ENCODE results near the gene VEZF1. TPM values are rescaled to one million over a fixed set of nuclear protein-coding genes. Genes with fewer than 3 reads are reported as not detected.
A peak's percentile ranks its signal among the peaks of the same experiment; 100 is the strongest.

VEZF1 gene
- total RNA-seq, 1 donor from 2014 or later, result 110 TPM

GRCh38 chr17:58002154-58002948 lies 14.3 kb upstream of the VEZF1 start:
- H3K4me3 Mint-ChIP-seq (ENCODE audit: low read depth), result no peak overlapping the region
- TF ChIP-seq, protein P1, sequence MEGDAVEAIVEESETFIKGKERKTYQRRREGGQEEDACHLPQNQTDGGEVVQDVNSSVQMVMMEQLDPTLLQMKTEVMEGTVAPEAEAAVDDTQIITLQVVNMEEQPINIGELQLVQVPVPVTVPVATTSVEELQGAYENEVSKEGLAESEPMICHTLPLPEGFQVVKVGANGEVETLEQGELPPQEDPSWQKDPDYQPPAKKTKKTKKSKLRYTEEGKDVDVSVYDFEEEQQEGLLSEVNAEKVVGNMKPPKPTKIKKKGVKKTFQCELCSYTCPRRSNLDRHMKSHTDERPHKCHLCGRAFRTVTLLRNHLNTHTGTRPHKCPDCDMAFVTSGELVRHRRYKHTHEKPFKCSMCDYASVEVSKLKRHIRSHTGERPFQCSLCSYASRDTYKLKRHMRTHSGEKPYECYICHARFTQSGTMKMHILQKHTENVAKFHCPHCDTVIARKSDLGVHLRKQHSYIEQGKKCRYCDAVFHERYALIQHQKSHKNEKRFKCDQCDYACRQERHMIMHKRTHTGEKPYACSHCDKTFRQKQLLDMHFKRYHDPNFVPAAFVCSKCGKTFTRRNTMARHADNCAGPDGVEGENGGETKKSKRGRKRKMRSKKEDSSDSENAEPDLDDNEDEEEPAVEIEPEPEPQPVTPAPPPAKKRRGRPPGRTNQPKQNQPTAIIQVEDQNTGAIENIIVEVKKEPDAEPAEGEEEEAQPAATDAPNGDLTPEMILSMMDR (IDR thresholded peaks at IDR 0.05; ENCODE audit: unreplicated experiment), result no peak
- H3K27me3 Mint-ChIP-seq, result no peaks in the 10 kb centered on the region
- no peak for DNase-seq (ENCODE audit: low spot score, unreplicated experiment)
- H3K4me1 Mint-ChIP-seq (ENCODE audit: low read depth), result peaks cover 29% of the 10 kb centered on the region
- H3K36me3 Mint-ChIP-seq (ENCODE audit: insufficient read depth), result peaks cover 27% of the 10 kb centered on the region
- no peaks in the 10 kb centered on the region for H3K9me3 Mint-ChIP-seq (ENCODE audit: low read depth)
- peak overlapping the region; percentile 43 for H3K27ac Mint-ChIP-seq

GRCh38 chr17:58001461-58002124 lies 13.5 kb upstream of the VEZF1 start:
- TF ChIP-seq, protein P1 (IDR thresholded peaks at IDR 0.05; ENCODE audit: unreplicated experiment), result no peak
- no peaks in the 10 kb centered on the region for H3K9me3 Mint-ChIP-seq (ENCODE audit: low read depth)
- peaks cover 27% of the 10 kb centered on the region for H3K4me1 Mint-ChIP-seq (ENCODE audit: low read depth)

GRCh38 chr17:57999496-58000017 lies 11.5 kb upstream of the VEZF1 start:
- Mint-ChIP-seq H3K27ac (peak overlapping the region; percentile 64), H3K27me3 (no peaks in the 10 kb centered on the region), H3K36me3 (ENCODE audit: insufficient read depth) (peaks cover 18% of the 10 kb centered on the region), H3K9me3 (ENCODE audit: low read depth) (no peaks in the 10 kb centered on the region), H3K4me1 (ENCODE audit: low read depth) (peaks cover 21% of the 10 kb centered on the region), H3K4me3 (ENCODE audit: low read depth) (no peak overlapping the region)
- TF ChIP-seq, protein P1 (IDR thresholded peaks at IDR 0.05; ENCODE audit: unreplicated experiment), result peak; percentile 96
- no peak for DNase-seq (ENCODE audit: low spot score, unreplicated experiment)

More at GRCh38 chr17:58001461-58002124, 13.5 kb upstream of the VEZF1 start:
- no peak for DNase-seq (ENCODE audit: low spot score, unreplicated experiment)
- no peaks in the 10 kb centered on the region for H3K27me3 Mint-ChIP-seq
- H3K27ac Mint-ChIP-seq, result no peak overlapping the region
- peaks cover 30% of the 10 kb centered on the region for H3K36me3 Mint-ChIP-seq (ENCODE audit: insufficient read depth)
- H3K4me3 Mint-ChIP-seq (ENCODE audit: low read depth), result no peak overlapping the region

- Mint-ChIP-seq H3K4me3 (ENCODE audit: low read depth) (no peak overlapping the region), H3K36me3 (ENCODE audit: insufficient read depth) (peaks cover 18% of the 10 kb centered on the region), H3K27me3 (no peaks in the 10 kb centered on the region), H3K4me1 (ENCODE audit: low read depth) (peaks cover 24% of the 10 kb centered on the region), H3K9me3 (ENCODE audit: low read depth) (no peaks in the 10 kb centered on the region), H3K27ac (peak overlapping the region; percentile 64)
- TF ChIP-seq, protein P1 (IDR thresholded peaks at IDR 0.05; ENCODE audit: unreplicated experiment), result no peak
- DNase-seq (ENCODE audit: low spot score, unreplicated experiment), result no peak
Observed at GRCh38 chr17:57999010-57999495, 11.0 kb upstream of the VEZF1 start.

GRCh38 chr17:57997085-57997809 lies 9.2 kb upstream of the VEZF1 start:
- TF ChIP-seq, protein P1 (IDR thresholded peaks at IDR 0.05; ENCODE audit: unreplicated experiment), result no peak
- DNase-seq (ENCODE audit: low spot score, unreplicated experiment), result no peak
- no peaks in the 10 kb centered on the region for H3K27me3 Mint-ChIP-seq
- no peak overlapping the region for H3K4me3 Mint-ChIP-seq (ENCODE audit: low read depth)
- peaks cover 7% of the 10 kb centered on the region for H3K36me3 Mint-ChIP-seq (ENCODE audit: insufficient read depth)
- H3K27ac Mint-ChIP-seq, result peak overlapping the region; percentile 49
- no peaks in the 10 kb centered on the region for H3K9me3 Mint-ChIP-seq (ENCODE audit: low read depth)
- H3K4me1 Mint-ChIP-seq (ENCODE audit: low read depth), result peaks cover 33% of the 10 kb centered on the region
